SJCRH30 (cell line): ENCODE data around the gene GPC1. TPM values are rescaled to one million over a fixed set of nuclear protein-coding genes. Genes with fewer than 3 reads are reported as not detected.

Source experiments
- DNase-seq, 2 experiments: peaks; one replicate each; pipeline ENCODE4 v3.0.0-alpha.2; 2015 to 2020
- H3K27ac ChIP-seq: fragments of 250-450 bp; sonication (Bioruptor Pico); 2 replicates; pipeline ENCODE4 v1.5.1; 2020; ENCODE audit warnings: mild to moderate bottlenecking, moderate library complexity
- H3K27me3 ChIP-seq: fragments of 250-450 bp; sonication (Bioruptor Pico); 2 replicates; pipeline ENCODE4 v1.5.1; 2020; ENCODE audit warnings: mild to moderate bottlenecking, moderate library complexity
- H3K36me3 ChIP-seq: fragments of 250-450 bp; sonication (Bioruptor Pico); 2 replicates; pipeline ENCODE4 v1.5.1; 2020; ENCODE audit warnings: mild to moderate bottlenecking, moderate library complexity
- H3K4me1 ChIP-seq: fragments of 250-450 bp; sonication (Bioruptor Pico); 2 replicates; pipeline ENCODE4 v1.5.1; 2020; ENCODE audit warnings: mild to moderate bottlenecking, moderate library complexity
- H3K4me3 ChIP-seq: fragments of 250-450 bp; sonication (Bioruptor Pico); 2 replicates; pipeline ENCODE4 v1.5.1; 2020; ENCODE audit warnings: mild to moderate bottlenecking, moderate library complexity
- H3K9me3 ChIP-seq: fragments of 250-450 bp; sonication (Bioruptor Pico); replicated peaks from 2 replicates; pipeline ENCODE4 v1.5.1; 2020; ENCODE audit warnings: mild to moderate bottlenecking, moderate library complexity
- total RNA-seq: library from RNA; depleted of rRNA; stranded (reverse); fragments of >200 nt; shearing (Covaris generic); gene quantifications from 2 replicates; pipeline ENCODE4 v1.2.3, GENCODE V29; 2014

Gene GPC1
- total RNA-seq, 1 experiment from 2014 or later = 78.1 TPM

- peaks cover 62% of the 10 kb centered on the region for H3K4me1 ChIP-seq
- H3K27me3 ChIP-seq = no peaks in the 10 kb centered on the region
These were observed 21.2 kb downstream of the GPC1 start for GRCh38 chr2:240456447-240457222.

GRCh38 chr2:240457223-240458043, 22.0 kb downstream of the GPC1 start:
- DNase-seq = no peak
- peaks cover 62% of the 10 kb centered on the region for H3K4me1 ChIP-seq

More at GRCh38 chr2:240456447-240457222, 21.2 kb downstream of the GPC1 start:
- Histone ChIP-seq H3K27ac (no peak overlapping the region), H3K4me3 (no peak overlapping the region), H3K9me3 (no peaks in the 10 kb centered on the region), H3K36me3 (peaks cover 6% of the 10 kb centered on the region)
- DNase-seq = no peak

GRCh38 chr2:240458044-240458899, 22.8 kb downstream of the GPC1 start:
- Histone ChIP-seq H3K9me3 (no peaks in the 10 kb centered on the region), H3K27me3 (no peaks in the 10 kb centered on the region), H3K27ac (no peak overlapping the region), H3K4me1 (peaks cover 62% of the 10 kb centered on the region), H3K36me3 (peaks cover 21% of the 10 kb centered on the region), H3K4me3 (no peak overlapping the region)
- DNase-seq = peak; percentile 38 to 50

More at GRCh38 chr2:240457223-240458043, 22.0 kb downstream of the GPC1 start:
- H3K4me3 ChIP-seq = no peak overlapping the region
- H3K36me3 ChIP-seq = peaks cover 13% of the 10 kb centered on the region
- H3K27me3 ChIP-seq = no peaks in the 10 kb centered on the region
- H3K27ac ChIP-seq = no peak overlapping the region
- no peaks in the 10 kb centered on the region for H3K9me3 ChIP-seq

GRCh38 chr2:240458900-240459391, 23.5 kb downstream of the GPC1 start:
- peaks cover 28% of the 10 kb centered on the region for H3K36me3 ChIP-seq
- no peak overlapping the region for H3K4me3 ChIP-seq
- H3K27ac ChIP-seq = peak overlapping the region; percentile 81; the same call in 1 of the 2 replicates
- no peaks in the 10 kb centered on the region for H3K27me3 ChIP-seq
- peaks cover 62% of the 10 kb centered on the region for H3K4me1 ChIP-seq
- no peak for DNase-seq
- H3K9me3 ChIP-seq = no peaks in the 10 kb centered on the region

- H3K27me3 ChIP-seq = no peaks in the 10 kb centered on the region
- DNase-seq = peak; percentile 96 to 98
- peak overlapping the region; percentile 81 for H3K27ac ChIP-seq
- peaks cover 56% of the 10 kb centered on the region for H3K4me1 ChIP-seq
- no peak overlapping the region for H3K4me3 ChIP-seq
- peaks cover 33% of the 10 kb centered on the region for H3K36me3 ChIP-seq
- H3K9me3 ChIP-seq = no peaks in the 10 kb centered on the region
These were observed 24.2 kb downstream of the GPC1 start for GRCh38 chr2:240459401-240460252.

GRCh38 chr2:240460253-240460711, 24.8 kb downstream of the GPC1 start:
- no peak for DNase-seq
- peak overlapping the region; percentile 81 for H3K27ac ChIP-seq
- no peaks in the 10 kb centered on the region for H3K27me3 ChIP-seq
- H3K9me3 ChIP-seq = no peaks in the 10 kb centered on the region
- H3K4me1 ChIP-seq = peaks cover 50% of the 10 kb centered on the region
- H3K4me3 ChIP-seq = no peak overlapping the region
- peaks cover 39% of the 10 kb centered on the region for H3K36me3 ChIP-seq

GRCh38 chr2:240460781-240461431, 25.4 kb downstream of the GPC1 start:
- Histone ChIP-seq H3K27ac (peak overlapping the region; percentile 81; the same call in 1 of the 2 replicates), H3K9me3 (no peaks in the 10 kb centered on the region), H3K36me3 (peaks cover 45% of the 10 kb centered on the region), H3K4me1 (peaks cover 46% of the 10 kb centered on the region), H3K27me3 (no peaks in the 10 kb centered on the region), H3K4me3 (no peak overlapping the region)
- peak; percentile 48 to 55 for DNase-seq

GRCh38 chr2:240461471-240462072, 26.1 kb downstream of the GPC1 start:
- Histone ChIP-seq H3K9me3 (no peaks in the 10 kb centered on the region), H3K27me3 (no peaks in the 10 kb centered on the region), H3K4me1 (peaks cover 44% of the 10 kb centered on the region), H3K4me3 (no peak overlapping the region), H3K27ac (peak overlapping the region; percentile 81; the same call in 1 of the 2 replicates), H3K36me3 (peaks cover 52% of the 10 kb centered on the region)
- DNase-seq = no peak

- Histone ChIP-seq H3K4me1 (peaks cover 38% of the 10 kb centered on the region), H3K27me3 (no peaks in the 10 kb centered on the region), H3K36me3 (peaks cover 54% of the 10 kb centered on the region), H3K9me3 (no peaks in the 10 kb centered on the region), H3K27ac (no peak overlapping the region), H3K4me3 (no peak overlapping the region)
- DNase-seq = peak in 1 of 2 experiments; percentile 2
These were observed 26.7 kb downstream of the GPC1 start for GRCh38 chr2:240462073-240462706.

- no peak overlapping the region for H3K4me3 ChIP-seq
- no peak overlapping the region for H3K27ac ChIP-seq
- H3K4me1 ChIP-seq = peaks cover 32% of the 10 kb centered on the region
- peaks cover 54% of the 10 kb centered on the region for H3K36me3 ChIP-seq
- no peaks in the 10 kb centered on the region for H3K9me3 ChIP-seq
- no peaks in the 10 kb centered on the region for H3K27me3 ChIP-seq
- DNase-seq = peak in 1 of 2 experiments; percentile 2
These were observed 27.3 kb downstream of the GPC1 start for GRCh38 chr2:240462707-240463273.

- Histone ChIP-seq H3K27me3 (no peaks in the 10 kb centered on the region), H3K27ac (no peak overlapping the region), H3K4me3 (no peak overlapping the region), H3K9me3 (no peaks in the 10 kb centered on the region), H3K36me3 (peaks cover 54% of the 10 kb centered on the region), H3K4me1 (peaks cover 26% of the 10 kb centered on the region)
- DNase-seq = peak in 1 of 2 experiments; percentile 3
These were observed 27.9 kb downstream of the GPC1 start for GRCh38 chr2:240463274-240463865.
